Measurements from ENCODE around the gene PDGFC.

DNA sequence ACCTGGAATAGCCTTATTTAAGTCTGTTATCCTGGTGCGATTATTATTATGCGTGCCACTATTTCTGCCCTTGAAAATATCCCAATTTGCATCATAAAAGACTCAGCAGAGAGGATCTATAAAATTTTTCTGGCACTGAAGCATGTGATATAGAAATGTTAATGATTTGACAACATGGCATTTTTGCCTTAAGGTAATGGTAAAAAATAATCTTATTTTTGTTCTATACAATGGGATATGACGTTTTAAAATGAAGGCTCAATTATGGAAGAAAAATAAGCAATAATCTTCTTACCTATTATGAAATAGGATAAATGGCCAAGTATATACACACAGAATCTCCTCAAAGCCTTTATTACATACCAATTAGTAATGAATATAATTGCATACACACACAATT, 113.5 kb downstream of the PDGFC start:
- TF ChIP-seq FOXM1 (IDR thresholded peaks at IDR 0.05; ENCODE audit: borderline replicate concordance) (no peak), SP1 (IDR thresholded peaks at IDR 0.05) (no peak), FOXA1 (IDR thresholded peaks at IDR 0.05) (no peak), L3MBTL2 (conservative IDR thresholded peaks at IDR 0.05) (no peak)

Data from HEK293T (cell line).